Measurements from ENCODE around the gene RUNX2.

The RUNX2 gene

GRCh38 chr6:45613656-45614055, 285.5 kb downstream of the RUNX2 start:
- no peak for TF ChIP-seq Cebpa-rat (IDR thresholded peaks at IDR 0.05)
- Histone ChIP-seq H3K4me1 (peaks cover 28% of the 10 kb centered on the region), H4K20me1 (no peaks in the 10 kb centered on the region), H3K9me3 (no peaks in the 10 kb centered on the region), H3K27ac (no peak overlapping the region), H3K36me3 (no peaks in the 10 kb centered on the region), H3K9ac (no peak overlapping the region), H3K4me2 (no peak overlapping the region), H3K27me3 (no peaks in the 10 kb centered on the region), H3K4me3 (no peak overlapping the region)

GRCh38 chr6:45614488-45615285, 286.6 kb downstream of the RUNX2 start:
- no peak overlapping the region for H3K9ac ChIP-seq
- no peak overlapping the region for H3K4me3 ChIP-seq
- H3K27me3 ChIP-seq: no peaks in the 10 kb centered on the region
- H3K36me3 ChIP-seq: no peaks in the 10 kb centered on the region
- H3K9me3 ChIP-seq: no peaks in the 10 kb centered on the region
- no peak for TF ChIP-seq Cebpa-rat (IDR thresholded peaks at IDR 0.05)
- H3K27ac ChIP-seq: no peak overlapping the region
- no peak overlapping the region for H3K4me2 ChIP-seq
- peaks cover 18% of the 10 kb centered on the region for H3K4me1 ChIP-seq
- H4K20me1 ChIP-seq: no peaks in the 10 kb centered on the region

- Histone ChIP-seq H3K9me3 (no peaks in the 10 kb centered on the region), H3K36me3 (no peaks in the 10 kb centered on the region), H3K27ac (no peak overlapping the region), H3K9ac (no peak overlapping the region), H3K27me3 (no peaks in the 10 kb centered on the region), H4K20me1 (no peaks in the 10 kb centered on the region), H3K4me1 (peaks cover 12% of the 10 kb centered on the region), H3K4me2 (no peak overlapping the region), H3K4me3 (no peak overlapping the region)
- TF ChIP-seq Cebpa-rat (IDR thresholded peaks at IDR 0.05): no peak
Measured at GRCh38 chr6:45616209-45616608, 288.1 kb downstream of the RUNX2 start.

GRCh38 chr6:45617441-45617840, 289.3 kb downstream of the RUNX2 start:
- peaks cover 9% of the 10 kb centered on the region for H3K4me1 ChIP-seq
- no peaks in the 10 kb centered on the region for H3K9me3 ChIP-seq
- no peak overlapping the region for H3K9ac ChIP-seq
- no peak for TF ChIP-seq Cebpa-rat (IDR thresholded peaks at IDR 0.05)
- H3K4me3 ChIP-seq: no peak overlapping the region
- no peaks in the 10 kb centered on the region for H3K27me3 ChIP-seq
- no peak overlapping the region for H3K27ac ChIP-seq
- H3K36me3 ChIP-seq: no peaks in the 10 kb centered on the region
- no peak overlapping the region for H3K4me2 ChIP-seq
- no peaks in the 10 kb centered on the region for H4K20me1 ChIP-seq

GRCh38 chr6:45618259-45618658, 290.1 kb downstream of the RUNX2 start:
- no peak overlapping the region for H3K9ac ChIP-seq
- peaks cover 9% of the 10 kb centered on the region for H3K4me1 ChIP-seq
- H4K20me1 ChIP-seq: no peaks in the 10 kb centered on the region
- no peaks in the 10 kb centered on the region for H3K27me3 ChIP-seq
- no peaks in the 10 kb centered on the region for H3K36me3 ChIP-seq
- H3K9me3 ChIP-seq: no peaks in the 10 kb centered on the region
- no peak for TF ChIP-seq Cebpa-rat (IDR thresholded peaks at IDR 0.05)
- H3K27ac ChIP-seq: no peak overlapping the region
- no peak overlapping the region for H3K4me2 ChIP-seq
- no peak overlapping the region for H3K4me3 ChIP-seq

- Histone ChIP-seq H3K27me3 (no peaks in the 10 kb centered on the region), H3K4me1 (peaks cover 9% of the 10 kb centered on the region), H3K9ac (no peak overlapping the region), H3K4me3 (no peak overlapping the region), H3K4me2 (no peak overlapping the region), H3K36me3 (no peaks in the 10 kb centered on the region), H3K9me3 (no peaks in the 10 kb centered on the region), H4K20me1 (no peaks in the 10 kb centered on the region), H3K27ac (no peak overlapping the region)
- TF ChIP-seq Cebpa-rat (IDR thresholded peaks at IDR 0.05): no peak
Measured at GRCh38 chr6:45619211-45619760, 291.2 kb downstream of the RUNX2 start.

GRCh38 chr6:45619994-45620471, 291.9 kb downstream of the RUNX2 start:
- peak overlapping the region; percentile 45 for H3K4me2 ChIP-seq
- H3K36me3 ChIP-seq: no peaks in the 10 kb centered on the region
- H3K4me1 ChIP-seq: peaks cover 9% of the 10 kb centered on the region
- no peaks in the 10 kb centered on the region for H3K27me3 ChIP-seq
- no peak overlapping the region for H3K9ac ChIP-seq
- H4K20me1 ChIP-seq: no peaks in the 10 kb centered on the region
- no peak overlapping the region for H3K27ac ChIP-seq
- no peaks in the 10 kb centered on the region for H3K9me3 ChIP-seq
- H3K4me3 ChIP-seq: no peak overlapping the region
- no peak for TF ChIP-seq Cebpa-rat (IDR thresholded peaks at IDR 0.05)

GRCh38 chr6:45624228-45624627, 296.1 kb downstream of the RUNX2 start:
- H3K4me1 ChIP-seq: peaks cover 9% of the 10 kb centered on the region
- H3K9ac ChIP-seq: no peak overlapping the region
- H3K9me3 ChIP-seq: no peaks in the 10 kb centered on the region
- H3K36me3 ChIP-seq: no peaks in the 10 kb centered on the region
- TF ChIP-seq Cebpa-rat (IDR thresholded peaks at IDR 0.05): no peak
- H3K27me3 ChIP-seq: no peaks in the 10 kb centered on the region
- no peaks in the 10 kb centered on the region for H4K20me1 ChIP-seq
- H3K4me2 ChIP-seq: no peak overlapping the region
- H3K27ac ChIP-seq: no peak overlapping the region
- H3K4me3 ChIP-seq: no peak overlapping the region

- no peak overlapping the region for H3K27ac ChIP-seq
- no peak overlapping the region for H3K4me2 ChIP-seq
- peaks cover 4% of the 10 kb centered on the region for H3K4me1 ChIP-seq
- no peak for TF ChIP-seq Cebpa-rat (IDR thresholded peaks at IDR 0.05)
- H3K36me3 ChIP-seq: no peaks in the 10 kb centered on the region
- no peaks in the 10 kb centered on the region for H4K20me1 ChIP-seq
- H3K27me3 ChIP-seq: no peaks in the 10 kb centered on the region
- H3K4me3 ChIP-seq: no peak overlapping the region
- H3K9me3 ChIP-seq: no peaks in the 10 kb centered on the region
- H3K9ac ChIP-seq: no peak overlapping the region
Measured at GRCh38 chr6:45625191-45625664, 297.1 kb downstream of the RUNX2 start.

GRCh38 chr6:45626087-45626891, 298.2 kb downstream of the RUNX2 start:
- H3K27me3 ChIP-seq: no peaks in the 10 kb centered on the region
- H3K27ac ChIP-seq: no peak overlapping the region
- H3K9ac ChIP-seq: no peak overlapping the region
- no peaks in the 10 kb centered on the region for H3K9me3 ChIP-seq
- no peak overlapping the region for H3K4me2 ChIP-seq
- H3K4me3 ChIP-seq: no peak overlapping the region
- no peaks in the 10 kb centered on the region for H3K4me1 ChIP-seq
- no peaks in the 10 kb centered on the region for H3K36me3 ChIP-seq
- H4K20me1 ChIP-seq: no peaks in the 10 kb centered on the region
- no peak for TF ChIP-seq Cebpa-rat (IDR thresholded peaks at IDR 0.05)

Data from BLaER1 (cell line).